Measurements from ENCODE around the gene CMIP. TPM values are rescaled to one million over a fixed set of nuclear protein-coding genes. Genes with fewer than 3 reads are reported as not detected.

CMIP gene
- total and polyA plus RNA-seq, 10 of the 15 experiments (the other 5 are each of a cell fraction or from before 2014, with no cell fraction given) = 1.2 to 43.2 (median 4.4) TPM

GRCh38 chr16:81730090-81731051 lies 285.8 kb downstream of the CMIP start (continued):
- TF ChIP-seq PRDM15 (CRISPR knock-in tag; IDR thresholded peaks at IDR 0.05) (no peak), TCF7 (IDR thresholded peaks at IDR 0.05; ENCODE audit: borderline replicate concordance) (no peak), NFIC (IDR thresholded peaks at IDR 0.05; ENCODE audit: low read depth, low read length) (0 out of 2 replicates have a peak, but pooled peaks have one; percentile 16), CREB1 (IDR thresholded peaks at IDR 0.05; ENCODE audit: low read depth) (peak; percentile 44; the same call in 1 of the 2 replicates), JUNB (IDR thresholded peaks at IDR 0.05) (no peak), NR2C2 (IDR thresholded peaks at IDR 0.05; ENCODE audit: borderline replicate concordance, control insufficient read depth, insufficient read length, low read depth) (no peak), NRF1 (conservative IDR thresholded peaks at IDR 0.05; ENCODE audit: low read depth, low read length) (no peak), NKRF (conservative IDR thresholded peaks at IDR 0.05) (0 out of 2 replicates have a peak, but pooled peaks have one; percentile 17), BCLAF1 (IDR thresholded peaks at IDR 0.05) (no peak), GATAD2B (conservative IDR thresholded peaks at IDR 0.05; ENCODE audit: low read depth) (peak; percentile 85), TCF3 (IDR thresholded peaks at IDR 0.05; ENCODE audit: borderline replicate concordance, insufficient read depth, low read depth, low read length) (peak; percentile 71; the same call in 1 of the 2 replicates), SUZ12 (IDR thresholded peaks at IDR 0.05; ENCODE audit: unreplicated experiment) (no peak), ATF7 (IDR thresholded peaks at IDR 0.05; ENCODE audit: low read depth) (peak; percentile 68; the same call in 1 of the 2 replicates), CEBPB (IDR thresholded peaks at IDR 0.05; ENCODE audit: borderline replicate concordance in 1 of 2, low read depth in 2 of 2, low read length in 2 of 2) (no peak), ZNF384 (IDR thresholded peaks at IDR 0.05; ENCODE audit: borderline replicate concordance, low read depth, low read length) (no peak), CTCF (IDR thresholded peaks at IDR 0.05 in 2 of 3, conservative IDR thresholded peaks at IDR 0.05 in 1 of 3; ENCODE audit: control insufficient read depth in 2 of 3, extremely low read depth in 1 of 3, insufficient read depth in 1 of 3, low read depth in 3 of 3, low read length in 3 of 3) (peak; percentile 49 to 78 (median 74)), MYB (IDR thresholded peaks at IDR 0.05; ENCODE audit: borderline replicate concordance, low read depth, low read length) (no peak)

All from GM12878 (cell line).